Measurements from ENCODE around the gene PRR4. TPM values are rescaled to one million over a fixed set of nuclear protein-coding genes. Genes with fewer than 3 reads are reported as not detected.

PRR4 gene
- total RNA-seq, 1 experiment from 2014 or later, result 6.8 TPM

- POLR2A ChIA-PET, result no interaction called here
- Mint-ChIP-seq H3K36me3 (ENCODE audit: insufficient read depth, unreplicated experiment) (no peaks in the 10 kb centered on the region), H3K27me3 (ENCODE audit: insufficient read depth, unreplicated experiment) (no peaks in the 10 kb centered on the region), H3K4me3 (ENCODE audit: unreplicated experiment) (no peak overlapping the region), H3K9me3 (ENCODE audit: unreplicated experiment) (no peaks in the 10 kb centered on the region), H3K27ac (ENCODE audit: unreplicated experiment) (no peak overlapping the region), H3K4me1 (ENCODE audit: low read depth, unreplicated experiment) (no peaks in the 10 kb centered on the region)
- TF ChIP-seq CTCF (IDR thresholded peaks at IDR 0.05; ENCODE audit: insufficient read depth in 1 of 2, low read depth in 1 of 2, low read length in 1 of 2, severe bottlenecking in 1 of 2, unreplicated experiment in 1 of 2), result no peak
- no peak overlapping the region for H3K4me3 ChIP-seq (ENCODE audit: low read depth, low read length)
- H3K27me3 ChIP-seq (replicated peaks; ENCODE audit: control insufficient read depth, insufficient read depth, low read length), result no peaks in the 10 kb centered on the region
- BruUV-seq (replicated peaks), result no TSS peak
- no peaks in the 10 kb centered on the region for H3K36me3 ChIP-seq (ENCODE audit: control insufficient read depth, insufficient read depth, low read length)
- no peaks in the 10 kb centered on the region for H3K4me1 ChIP-seq
- no peaks in the 10 kb centered on the region for H3K9me3 ChIP-seq
- CTCF ChIA-PET, result no interaction called here
- intact Hi-C loops (cut with micrococcal nuclease; ENCODE audit: unreplicated experiment), result no loop called here
- no peak for DNase-seq
These were observed 19.3 kb downstream of the PRR4 start for GRCh38 chr12:10829994-10830393.

- Histone ChIP-seq H3K36me3 (ENCODE audit: control insufficient read depth, insufficient read depth, low read length) (no peaks in the 10 kb centered on the region), H3K9me3 (no peaks in the 10 kb centered on the region), H3K4me3 (ENCODE audit: low read depth, low read length) (no peak within 1 kb of the TSS), H3K27me3 (replicated peaks; ENCODE audit: control insufficient read depth, insufficient read depth, low read length) (no peaks in the 10 kb centered on the region), H3K4me1 (no peaks in the 10 kb centered on the region)
- Mint-ChIP-seq H3K4me1 (ENCODE audit: low read depth, unreplicated experiment) (no peaks in the 10 kb centered on the region), H3K27me3 (ENCODE audit: insufficient read depth, unreplicated experiment) (no peaks in the 10 kb centered on the region), H3K27ac (ENCODE audit: unreplicated experiment) (no peak within 1 kb of the TSS), H3K4me3 (ENCODE audit: unreplicated experiment) (no peak within 1 kb of the TSS), H3K9me3 (ENCODE audit: unreplicated experiment) (no peaks in the 10 kb centered on the region), H3K36me3 (ENCODE audit: insufficient read depth, unreplicated experiment) (no peaks in the 10 kb centered on the region)
- BruUV-seq (replicated peaks), result no TSS peak
- POLR2A ChIA-PET, result no interaction called here
- intact Hi-C loops (cut with micrococcal nuclease; ENCODE audit: unreplicated experiment), result no loop called here
- CTCF ChIA-PET, result no interaction called here
- no peak for TF ChIP-seq CTCF (IDR thresholded peaks at IDR 0.05; ENCODE audit: insufficient read depth in 1 of 2, low read depth in 1 of 2, low read length in 1 of 2, severe bottlenecking in 1 of 2, unreplicated experiment in 1 of 2)
- no peak for DNase-seq
These were observed 23.0 kb downstream of the PRR4 start, which contains the start of gene TAS2R10 for GRCh38 chr12:10826258-10826657. TAS2R10 (minus strand) TSS chr12:10826358; CDS start chr12:10826269, 89 bp downstream.

GRCh38 chr12:10824957-10825356, 24.3 kb downstream of the PRR4 start:
- CTCF ChIA-PET, result no interaction called here
- no peaks in the 10 kb centered on the region for H3K9me3 ChIP-seq
- no peaks in the 10 kb centered on the region for H3K4me1 ChIP-seq
- DNase-seq, result no peak
- no peak overlapping the region for H3K4me3 ChIP-seq (ENCODE audit: low read depth, low read length)
- no peaks in the 10 kb centered on the region for H3K9me3 Mint-ChIP-seq (ENCODE audit: unreplicated experiment)
- H3K4me1 Mint-ChIP-seq (ENCODE audit: low read depth, unreplicated experiment), result no peaks in the 10 kb centered on the region
- no peaks in the 10 kb centered on the region for H3K36me3 ChIP-seq (ENCODE audit: control insufficient read depth, insufficient read depth, low read length)
- no peak overlapping the region for H3K27ac Mint-ChIP-seq (ENCODE audit: unreplicated experiment)
- intact Hi-C loops (cut with micrococcal nuclease; ENCODE audit: unreplicated experiment), result no loop called here
- POLR2A ChIA-PET, result no interaction called here
- no peaks in the 10 kb centered on the region for H3K27me3 ChIP-seq (replicated peaks; ENCODE audit: control insufficient read depth, insufficient read depth, low read length)
- H3K4me3 Mint-ChIP-seq (ENCODE audit: unreplicated experiment), result no peak overlapping the region
- BruUV-seq (replicated peaks), result no TSS peak
- no peaks in the 10 kb centered on the region for H3K36me3 Mint-ChIP-seq (ENCODE audit: insufficient read depth, unreplicated experiment)
- no peaks in the 10 kb centered on the region for H3K27me3 Mint-ChIP-seq (ENCODE audit: insufficient read depth, unreplicated experiment)
- no peak for TF ChIP-seq CTCF (IDR thresholded peaks at IDR 0.05; ENCODE audit: insufficient read depth in 1 of 2, low read depth in 1 of 2, low read length in 1 of 2, severe bottlenecking in 1 of 2, unreplicated experiment in 1 of 2)

Data from Caco-2 (cell line).